ENCODE measurements around the gene TRPM2.

- TF ChIP-seq CTCF (IDR thresholded peaks at IDR 0.05 in 4 of 5, conservative IDR thresholded peaks at IDR 0.05 in 1 of 5) (no peak), POLR2A (IDR thresholded peaks at IDR 0.05) (no peak)
Observed at GRCh38 chr21:44375281-44375651, 21.8 kb downstream of the TRPM2 start.
